ENCODE measurements around the gene BRF1. TPM values are rescaled to one million over a fixed set of nuclear protein-coding genes. Genes with fewer than 3 reads are reported as not detected.
A peak's percentile ranks its signal among the peaks of the same experiment; 100 is the strongest.
"Not testable (repeated sequence)": the region's sequence is repeated elsewhere in the genome, so short reads cannot be mapped to it uniquely, and the experiment has no call there.

BRF1 gene
- total RNA-seq, 1 donor from 2014 or later = 46.6 TPM

GRCh38 chr14:105301103-105301914 is 508 bp upstream of the BRF1 start:
- intact Hi-C loops (cut with micrococcal nuclease) = loop anchor here (1.0 to 2.0 kb wide), 3 partner anchors 14 to 281 kb away; partner anchors contain the start of gene CDCA4
- H3K4me1 Mint-ChIP-seq = peaks cover 28% of the 10 kb centered on the region

GRCh38 chr14:105299654-105300541 is 903 bp downstream of the BRF1 start:
- no peak for DNase-seq
- Mint-ChIP-seq H3K9me3 (no peaks in the 10 kb centered on the region), H3K4me3 (peak overlapping the region; percentile 91), H3K27me3 (no peaks in the 10 kb centered on the region), H3K36me3 (ENCODE audit: low read depth) (peaks cover 9% of the 10 kb centered on the region), H3K27ac (peak overlapping the region; percentile 87), H3K4me1 (peaks cover 24% of the 10 kb centered on the region)
- intact Hi-C loops (cut with micrococcal nuclease) = loop anchor here (2.0 to 10.0 kb wide), 2 partner anchors 235 to 279 kb away; partner anchors contain the start of genes CDCA4 and GPR132

More at GRCh38 chr14:105301103-105301914, 508 bp upstream of the BRF1 start:
- peak; percentile 99 for DNase-seq
- Mint-ChIP-seq H3K9me3 (no peaks in the 10 kb centered on the region), H3K27ac (peak overlapping the region; percentile 94), H3K4me3 (peak overlapping the region; percentile 90), H3K27me3 (no peaks in the 10 kb centered on the region), H3K36me3 (ENCODE audit: low read depth) (peaks cover 9% of the 10 kb centered on the region)

- not testable (repeated sequence) for H3K27ac Mint-ChIP-seq, DNase-seq, H3K9me3 Mint-ChIP-seq, H3K27me3 Mint-ChIP-seq, H3K4me3 Mint-ChIP-seq
- Mint-ChIP-seq H3K36me3 (ENCODE audit: low read depth) (peaks cover 14% of the 10 kb centered on the region), H3K4me1 (peaks cover 40% of the 10 kb centered on the region)
- intact Hi-C loops (cut with micrococcal nuclease) = loop anchor here (10.0 kb wide), 1 partner anchor 233 kb away; the partner anchor contains the start of gene GPR132
Measured at GRCh38 chr14:105297311-105297710, 3.5 kb downstream of the BRF1 start.

GRCh38 chr14:105294142-105294597 is 6.6 kb downstream of the BRF1 start:
- peak; percentile 94 for DNase-seq
- peak overlapping the region; percentile 99 for H3K27ac Mint-ChIP-seq
- peaks cover 43% of the 10 kb centered on the region for H3K4me1 Mint-ChIP-seq
- intact Hi-C loops (cut with micrococcal nuclease) = loop anchor here (5.0 to 10.0 kb wide), 2 partner anchors 202 to 229 kb away; partner anchors contain the start of gene GPR132
- H3K27me3 Mint-ChIP-seq = no peaks in the 10 kb centered on the region
- H3K36me3 Mint-ChIP-seq (ENCODE audit: low read depth) = peaks cover 9% of the 10 kb centered on the region
- peak overlapping the region; percentile 80 for H3K4me3 Mint-ChIP-seq
- H3K9me3 Mint-ChIP-seq = no peaks in the 10 kb centered on the region

GRCh38 chr14:105292826-105293711 is 7.7 kb downstream of the BRF1 start:
- H3K27ac Mint-ChIP-seq = peak overlapping the region; percentile 99
- H3K36me3 Mint-ChIP-seq (ENCODE audit: low read depth) = peaks cover 7% of the 10 kb centered on the region
- peak overlapping the region; percentile 80 for H3K4me3 Mint-ChIP-seq
- peaks cover 42% of the 10 kb centered on the region for H3K4me1 Mint-ChIP-seq
- H3K27me3 Mint-ChIP-seq = no peaks in the 10 kb centered on the region
- intact Hi-C loops (cut with micrococcal nuclease) = loop anchor here (5.0 to 10.0 kb wide), 2 partner anchors 201 to 228 kb away; partner anchors contain the start of gene GPR132
- H3K9me3 Mint-ChIP-seq = no peaks in the 10 kb centered on the region
- peak; percentile 87 for DNase-seq

GRCh38 chr14:105290621-105291346 is 10.0 kb downstream of the BRF1 start:
- Mint-ChIP-seq H3K27me3 (no peaks in the 10 kb centered on the region), H3K4me1 (peaks cover 40% of the 10 kb centered on the region), H3K4me3 (no peak overlapping the region), H3K9me3 (no peaks in the 10 kb centered on the region), H3K27ac (no peak overlapping the region), H3K36me3 (ENCODE audit: low read depth) (peaks cover 6% of the 10 kb centered on the region)
- intact Hi-C loops (cut with micrococcal nuclease) = loop anchor here (5.0 to 10.0 kb wide), 2 partner anchors 198 to 226 kb away; partner anchors contain the start of gene GPR132
- no peak for DNase-seq

- H3K36me3 Mint-ChIP-seq (ENCODE audit: low read depth); H3K27ac Mint-ChIP-seq; H3K9me3 Mint-ChIP-seq; intact Hi-C loops (cut with micrococcal nuclease); H3K27me3 Mint-ChIP-seq; H3K4me3 Mint-ChIP-seq; DNase-seq: not testable (repeated sequence)
- peaks cover 37% of the 10 kb centered on the region for H3K4me1 Mint-ChIP-seq
Measured at GRCh38 chr14:105288936-105289335, 11.9 kb downstream of the BRF1 start.

- peaks cover 6% of the 10 kb centered on the region for H3K36me3 Mint-ChIP-seq (ENCODE audit: low read depth)
- intact Hi-C loops (cut with micrococcal nuclease) = no loop called here
- DNase-seq = no peak
- no peak overlapping the region for H3K4me3 Mint-ChIP-seq
- no peaks in the 10 kb centered on the region for H3K9me3 Mint-ChIP-seq
- no peaks in the 10 kb centered on the region for H3K27me3 Mint-ChIP-seq
- peaks cover 31% of the 10 kb centered on the region for H3K4me1 Mint-ChIP-seq
- no peak overlapping the region for H3K27ac Mint-ChIP-seq
Measured at GRCh38 chr14:105287249-105288102, 13.3 kb downstream of the BRF1 start.

- H3K9me3 Mint-ChIP-seq = no peaks in the 10 kb centered on the region
- H3K4me3 Mint-ChIP-seq = no peak overlapping the region
- intact Hi-C loops (cut with micrococcal nuclease) = no loop called here
- no peaks in the 10 kb centered on the region for H3K27me3 Mint-ChIP-seq
- no peak for DNase-seq
- peaks cover 6% of the 10 kb centered on the region for H3K36me3 Mint-ChIP-seq (ENCODE audit: low read depth)
- peaks cover 32% of the 10 kb centered on the region for H3K4me1 Mint-ChIP-seq
- no peak overlapping the region for H3K27ac Mint-ChIP-seq
Measured at GRCh38 chr14:105286759-105287144, 14.0 kb downstream of the BRF1 start.

GRCh38 chr14:105285174-105285573 is 15.6 kb downstream of the BRF1 start:
- Mint-ChIP-seq H3K27ac (no peak overlapping the region), H3K4me3 (no peak overlapping the region), H3K9me3 (no peaks in the 10 kb centered on the region), H3K36me3 (ENCODE audit: low read depth) (peaks cover 6% of the 10 kb centered on the region), H3K4me1 (peaks cover 25% of the 10 kb centered on the region), H3K27me3 (no peaks in the 10 kb centered on the region)
- intact Hi-C loops (cut with micrococcal nuclease) = no loop called here
- no peak for DNase-seq

GRCh38 chr14:105283899-105284298 is 16.9 kb downstream of the BRF1 start:
- peak overlapping the region; percentile 66 for H3K27ac Mint-ChIP-seq
- peak; percentile 66 for DNase-seq
- intact Hi-C loops (cut with micrococcal nuclease) = no loop called here
- peaks cover 22% of the 10 kb centered on the region for H3K4me1 Mint-ChIP-seq
- H3K27me3 Mint-ChIP-seq = no peaks in the 10 kb centered on the region
- peak overlapping the region; percentile 53 for H3K4me3 Mint-ChIP-seq
- H3K36me3 Mint-ChIP-seq (ENCODE audit: low read depth) = peaks cover 6% of the 10 kb centered on the region
- no peaks in the 10 kb centered on the region for H3K9me3 Mint-ChIP-seq

GRCh38 chr14:105283028-105283427 is 17.8 kb downstream of the BRF1 start:
- H3K4me1 Mint-ChIP-seq = peaks cover 22% of the 10 kb centered on the region
- H3K36me3 Mint-ChIP-seq (ENCODE audit: low read depth) = peaks cover 6% of the 10 kb centered on the region
- no peaks in the 10 kb centered on the region for H3K27me3 Mint-ChIP-seq
- no peak overlapping the region for H3K4me3 Mint-ChIP-seq
- no peak overlapping the region for H3K27ac Mint-ChIP-seq
- no peaks in the 10 kb centered on the region for H3K9me3 Mint-ChIP-seq
- DNase-seq = no peak
- intact Hi-C loops (cut with micrococcal nuclease) = no loop called here

All from activated CD4-positive, alpha-beta T cell treated with anti-CD3 and anti-CD28 coated beads, Interleukin-2, amount 10 ng/mL, durations not matched to agents 24 days and 14 days (primary cell).